HG02981 (cell line): ENCODE results near the gene FAM111B.
"Not testable (repeated sequence)": the region's sequence is repeated elsewhere in the genome, so short reads cannot be mapped to it uniquely, and the experiment has no call there.

Experiments used
- ATAC-seq: cut with Tn5 transposase; IDR thresholded peaks from one replicate; pipeline ENCODE4 v1.9.1; 2021; ENCODE audit warnings: mild to moderate bottlenecking, moderate library complexity; ENCODE audit not compliant: unreplicated experiment

The FAM111B gene

GRCh38 chr11:59097938-59098337 lies 9.1 kb upstream of the FAM111B start:
- not testable (repeated sequence) for ATAC-seq

DNA sequence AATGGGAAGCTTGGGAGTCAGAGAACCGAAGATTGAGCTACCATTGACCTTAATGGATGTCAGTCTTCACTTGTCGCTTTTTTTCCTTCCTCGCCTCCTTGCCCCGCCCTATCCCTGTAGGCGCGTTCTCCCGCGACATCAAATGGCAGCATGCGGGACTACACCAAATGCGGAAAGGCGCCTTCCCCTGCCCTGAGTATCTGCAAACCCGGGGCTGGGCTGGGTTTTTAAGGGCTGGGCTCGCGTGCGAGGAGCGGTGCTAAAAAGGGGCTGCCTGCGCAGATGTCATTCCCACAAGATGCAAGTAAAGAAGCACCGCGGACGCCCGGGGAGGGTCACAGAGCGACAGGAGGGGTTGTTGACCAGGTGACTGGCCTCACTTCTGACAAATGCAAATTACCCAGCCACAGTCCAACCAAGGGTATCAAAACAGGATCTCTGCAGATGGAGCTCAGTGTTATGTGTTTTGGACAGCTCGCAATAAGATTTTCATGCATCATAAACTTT lies 4.7 kb upstream of the FAM111B start:
- peak; percentile 61 for ATAC-seq

GRCh38 chr11:59107721-59108120 lies 684 bp downstream of the FAM111B start:
- ATAC-seq: not testable (repeated sequence)

DNA sequence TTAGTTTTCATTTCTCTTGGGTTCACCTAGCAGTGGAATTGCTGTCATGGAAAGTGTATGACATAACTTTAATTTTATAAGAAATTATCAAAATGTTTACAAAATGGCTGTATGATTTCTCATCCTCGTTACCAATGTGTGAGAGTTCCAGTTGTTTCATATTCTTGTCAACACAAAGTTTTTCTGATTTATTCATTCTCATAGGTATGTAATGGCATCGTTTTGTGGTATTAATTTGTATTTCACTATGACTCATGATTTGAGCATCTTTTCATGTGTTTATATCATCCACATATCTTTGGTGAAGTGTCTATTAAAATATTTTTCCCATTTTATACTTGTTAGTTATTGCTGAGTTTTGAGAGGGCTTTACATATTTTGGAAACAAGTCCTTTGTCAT lies 5.5 kb downstream of the FAM111B start:
- no peak for ATAC-seq

DNA sequence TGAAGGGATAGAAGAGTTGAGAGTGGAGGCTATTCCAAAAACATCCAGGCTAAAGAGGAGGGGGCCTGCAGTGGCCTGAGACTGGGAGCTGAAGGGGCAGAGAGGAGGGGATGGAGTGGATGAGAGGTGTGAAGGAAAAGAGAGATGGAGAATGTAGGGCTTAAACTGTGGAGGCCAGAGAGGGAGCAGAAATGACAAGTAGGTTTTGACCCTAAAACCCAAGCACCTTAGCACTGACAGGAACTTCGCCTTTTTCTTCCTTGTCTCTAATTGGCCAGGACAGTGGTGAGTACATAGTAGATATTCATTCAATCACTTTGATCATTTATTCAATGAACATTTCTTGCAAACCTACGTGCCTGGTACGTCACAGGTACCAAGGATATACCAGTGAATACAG lies 7.3 kb downstream of the FAM111B start:
- no peak for ATAC-seq

DNA sequence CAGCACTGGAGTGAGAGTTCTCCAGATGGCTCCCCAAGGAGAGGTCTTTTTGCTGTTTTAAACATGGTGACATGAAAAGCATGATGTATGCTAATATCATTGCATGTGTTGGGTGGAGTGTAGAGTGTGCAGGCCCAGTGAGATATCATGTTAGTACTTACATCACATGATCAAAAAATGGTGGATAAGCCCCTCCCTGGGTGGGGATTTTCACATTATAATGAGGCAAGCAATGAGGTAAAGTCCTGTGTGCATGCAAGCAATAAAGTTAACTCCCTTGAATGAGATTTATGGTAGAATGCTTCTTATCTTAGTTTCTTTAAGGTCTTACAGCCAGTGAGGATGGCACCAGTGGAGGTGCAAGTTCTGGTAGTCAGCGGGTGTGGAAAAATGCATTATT lies 8.5 kb downstream of the FAM111B start:
- no peak for ATAC-seq

DNA sequence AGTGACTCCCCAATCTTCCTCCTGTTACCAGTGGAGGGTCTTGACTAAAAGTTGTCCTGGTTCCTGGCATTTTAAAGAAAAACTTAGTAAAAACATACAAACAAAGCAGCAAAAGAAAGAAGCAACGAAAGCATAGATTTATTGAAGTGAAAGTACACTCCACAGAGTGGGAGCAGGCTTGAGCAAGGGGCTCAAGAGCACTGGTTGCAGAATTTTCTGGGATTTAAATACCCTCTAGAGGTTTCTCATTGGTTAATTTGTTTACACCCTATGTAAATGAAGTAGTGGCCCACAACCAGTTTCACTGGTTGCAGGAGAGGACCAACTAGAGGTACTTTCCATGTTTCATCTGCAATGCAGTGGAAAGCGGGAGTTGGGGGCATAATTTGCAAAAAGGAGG lies 10.7 kb downstream of the FAM111B start:
- ATAC-seq: no peak

- ATAC-seq: no peak
These were observed 12.8 kb downstream of the FAM111B start for GRCh38 chr11:59119826-59120225.

DNA sequence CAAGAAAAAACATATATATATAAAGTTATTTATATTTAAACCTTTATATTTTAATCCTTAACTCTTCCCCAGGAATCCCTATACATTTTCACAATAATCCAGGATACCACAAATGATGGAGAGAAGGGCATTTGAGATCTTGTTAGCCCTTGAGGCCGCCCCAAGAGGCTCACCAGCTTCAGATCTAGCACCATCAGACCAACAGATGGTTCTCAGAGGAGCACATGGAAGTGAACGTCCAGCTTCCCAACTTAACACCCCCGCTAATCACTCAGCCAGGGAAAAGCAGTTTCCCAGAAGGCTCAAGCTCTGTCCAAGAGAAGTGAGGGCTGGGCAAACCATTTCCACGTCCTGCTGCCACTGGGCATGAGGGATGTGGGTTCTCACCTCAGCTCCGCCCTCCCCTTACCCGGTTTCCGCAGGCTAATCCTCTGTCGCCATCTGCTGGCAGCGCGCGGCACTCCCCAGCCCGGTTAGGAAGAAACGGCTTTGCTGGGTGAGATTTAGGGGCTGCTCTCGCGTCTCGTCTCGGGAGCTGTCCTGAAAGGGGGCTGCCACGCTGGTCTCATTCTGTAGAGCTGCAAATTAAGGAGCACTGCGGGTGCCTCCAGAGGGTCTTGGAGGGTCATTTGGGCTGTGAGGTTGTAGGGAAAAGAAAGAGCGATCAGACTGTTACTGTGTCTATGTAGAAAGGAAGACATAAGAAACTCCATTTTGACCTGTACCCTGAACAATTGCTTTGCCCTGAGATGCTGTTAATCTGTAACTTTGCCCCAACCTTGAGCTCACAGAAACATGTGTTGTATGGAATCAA lies 28.8 kb downstream of the FAM111B start:
- ATAC-seq: peak; percentile 96

- not testable (repeated sequence) for ATAC-seq
These were observed 29.5 kb downstream of the FAM111B start for GRCh38 chr11:59136551-59136950.

DNA sequence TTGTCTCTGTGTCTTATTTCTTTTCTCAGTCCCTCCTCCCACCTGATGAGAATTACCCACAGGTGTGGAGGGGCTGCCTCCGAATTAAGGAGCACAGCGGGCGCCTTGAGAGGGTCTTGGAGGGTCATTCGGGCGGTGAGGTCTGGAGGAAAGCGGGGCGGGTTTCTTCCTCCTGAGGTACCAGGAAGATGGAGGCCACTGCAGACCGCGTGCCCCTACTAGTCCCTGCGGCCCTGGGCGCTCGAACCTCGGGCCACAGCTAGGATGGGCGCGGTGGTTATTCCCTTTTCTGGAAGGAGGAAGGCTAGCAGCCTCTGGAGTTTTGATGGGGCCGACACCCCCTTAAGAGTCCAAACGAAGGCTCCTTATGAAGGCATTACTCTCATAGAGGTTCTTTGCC lies 30.2 kb downstream of the FAM111B start:
- ATAC-seq: no peak

GRCh38 chr11:59138643-59139042 lies 31.6 kb downstream of the FAM111B start:
- no peak for ATAC-seq

DNA sequence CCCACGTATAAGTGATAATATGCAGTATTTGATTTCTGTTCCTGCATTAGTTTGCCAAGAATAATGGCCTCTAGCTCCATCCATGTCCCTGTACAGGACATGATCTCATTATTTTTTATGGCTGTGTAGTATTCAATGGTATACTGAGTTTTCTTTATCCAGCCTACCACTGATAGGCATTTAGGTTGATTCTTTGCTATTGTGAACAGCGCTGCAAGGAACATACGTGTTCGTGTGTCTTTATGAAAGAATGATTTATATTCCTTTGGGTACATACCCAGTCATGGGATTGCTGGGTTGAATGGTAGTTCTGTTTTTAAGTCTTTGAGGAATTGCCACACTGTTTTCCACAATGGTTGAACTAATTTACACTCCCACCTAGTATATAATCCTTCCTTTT lies 34.2 kb downstream of the FAM111B start:
- no peak for ATAC-seq

DNA sequence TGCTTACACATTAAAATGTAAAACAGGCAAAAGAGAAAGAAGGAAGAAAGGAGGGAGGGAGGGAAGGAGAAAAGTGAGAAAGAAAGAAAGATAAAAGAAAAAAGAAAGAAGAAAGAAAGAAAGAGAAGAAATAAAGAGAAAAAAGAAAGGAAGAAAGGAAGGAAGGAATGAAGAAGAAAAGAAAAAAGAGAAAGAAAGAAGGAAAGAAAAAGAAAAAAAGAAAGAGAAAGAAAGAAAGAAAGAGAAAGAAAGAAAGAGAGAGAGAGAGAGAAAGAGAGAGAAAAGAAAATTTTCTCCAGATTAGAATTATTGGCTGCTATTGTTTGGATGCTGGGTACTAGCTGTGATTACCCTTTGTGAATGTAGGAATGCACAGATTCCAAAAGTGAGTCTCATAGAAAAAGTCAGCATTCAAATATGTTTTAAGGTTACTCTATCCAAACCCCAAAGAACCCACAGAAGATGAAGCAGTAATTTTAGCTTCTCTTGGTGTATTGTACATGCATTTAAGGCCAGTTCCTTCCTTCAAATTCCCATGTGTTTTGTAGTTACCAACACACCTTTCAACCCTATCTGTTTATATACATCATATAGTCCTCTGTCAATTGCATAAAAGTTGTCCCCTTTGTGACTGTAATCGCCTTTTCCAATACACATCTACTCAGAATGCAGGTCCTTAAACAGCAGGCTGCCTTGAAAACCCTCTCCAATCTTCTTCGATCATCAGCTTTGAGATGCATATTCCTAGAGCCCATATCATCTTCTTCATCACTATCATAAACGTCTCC lies 34.8 kb downstream of the FAM111B start:
- ATAC-seq: no peak

GRCh38 chr11:59142530-59143507 lies 35.8 kb downstream of the FAM111B start, which contains the start of gene FAM111A:
TSS of gene FAM111A (plus strand) at chr11:59142856. CDS start at chr11:59148873, 6,017 bp downstream.
- ATAC-seq: peak; percentile 65

- no peak for ATAC-seq
These were observed 37.1 kb downstream of the FAM111B start for GRCh38 chr11:59144096-59144495.

- ATAC-seq: peak; percentile 56
These were observed 37.7 kb downstream of the FAM111B start for GRCh38 chr11:59144579-59145345.

DNA sequence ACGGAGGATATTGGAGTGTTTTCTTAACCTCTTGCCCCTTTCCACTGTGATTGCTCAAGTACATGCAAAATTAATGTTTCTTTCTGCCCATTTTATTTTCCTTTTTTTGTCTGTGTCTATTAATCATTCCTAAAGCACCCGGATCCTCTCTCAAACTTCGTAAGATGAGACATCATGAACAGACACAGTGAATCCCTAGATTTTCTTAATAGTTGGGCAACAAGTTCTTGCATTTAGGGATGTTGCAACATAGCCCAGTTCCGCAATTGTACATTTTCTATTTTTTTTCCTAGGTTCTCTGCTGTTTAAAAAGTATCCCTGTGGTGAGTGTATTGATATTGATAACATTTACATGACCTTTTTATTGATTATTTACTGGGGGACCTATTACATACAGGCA lies 38.5 kb downstream of the FAM111B start:
- no peak for ATAC-seq

DNA sequence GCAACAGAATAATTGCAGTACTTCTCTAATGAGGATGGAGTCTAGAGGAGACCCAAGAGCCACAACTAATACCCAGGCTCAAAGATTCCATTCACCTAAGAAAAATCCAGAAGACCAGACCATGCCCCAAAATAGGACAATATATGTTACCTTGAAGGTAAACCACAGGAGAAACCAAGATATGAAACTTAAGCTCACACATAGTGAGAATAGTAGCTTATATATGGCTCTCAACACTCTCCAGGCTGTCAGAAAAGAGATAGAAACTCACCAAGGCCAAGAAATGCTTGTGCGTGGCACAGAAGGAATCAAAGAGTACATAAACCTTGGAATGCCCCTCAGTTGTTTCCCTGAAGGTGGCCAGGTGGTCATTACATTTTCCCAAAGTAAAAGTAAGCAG lies 44.7 kb downstream of the FAM111B start:
- peak; percentile 61 for ATAC-seq
